Neural cell (in vitro differentiated cells): Measurements from ENCODE around the gene S100A13. TPM values are rescaled to one million over a fixed set of nuclear protein-coding genes. Genes with fewer than 3 reads are reported as not detected.
"Not testable (repeated sequence)": the region's sequence is repeated elsewhere in the genome, so short reads cannot be mapped to it uniquely, and the experiment has no call there.

Experiments
- H2AFZ ChIP-seq: fragments of 200-600, 300-800 bp; sonication (generic), shearing (Covaris generic); 2 replicates; pipeline ENCODE4 v1.6.0; 2014; ENCODE audit warnings: low read depth, mild to moderate bottlenecking, antibody characterized with exemption, low read length, moderate library complexity
- H3F3A ChIP-seq: fragments of 200-600 bp; shearing (Covaris generic); 2 replicates; pipeline ENCODE4 v1.6.1; 2016; ENCODE audit warnings: mild to moderate bottlenecking, moderate library complexity, mixed read lengths, antibody characterized with exemption, low read length; ENCODE audit not compliant: insufficient read depth, poor library complexity, severe bottlenecking
- H3K27ac ChIP-seq: fragments of 200-600, 300-800 bp; sonication (generic), shearing (Covaris generic); 2 replicates; pipeline ENCODE4 v1.5.1; 2014; ENCODE audit warnings: mild to moderate bottlenecking, low read length, moderate library complexity
- H3K27me3 ChIP-seq: fragments of 300-800, 200-600 bp; sonication (generic), shearing (Covaris generic); 2 replicates; pipeline ENCODE4 v1.6.0; 2014; ENCODE audit warnings: mild to moderate bottlenecking, low read depth, low read length, moderate library complexity; ENCODE audit not compliant: insufficient read depth
- H3K36me3 ChIP-seq: fragments of 300-800, 200-600 bp; sonication (generic), shearing (Covaris generic); 2 replicates; pipeline ENCODE4 v1.5.1; 2014; ENCODE audit warnings: mild to moderate bottlenecking, antibody characterized with exemption, low read length, moderate library complexity; ENCODE audit not compliant: insufficient read depth
- H3K4me2 ChIP-seq: fragments of 300-800, 200-600 bp; sonication (generic), shearing (Covaris generic); 2 replicates; pipeline ENCODE4 v1.6.0; 2014; ENCODE audit warnings: mild to moderate bottlenecking, low read length
- H3K4me3 ChIP-seq: fragments of 300-800, 200-600 bp; sonication (generic), shearing (Covaris generic); 2 replicates; pipeline ENCODE4 v1.5.1; 2014; ENCODE audit warnings: mild to moderate bottlenecking, low read length, moderate library complexity
- H3K79me2 ChIP-seq: fragments of 200-600 bp; shearing (Covaris generic); replicated peaks from 2 replicates; pipeline ENCODE4 v1.6.0; 2014; ENCODE audit warnings: mild to moderate bottlenecking, low read length, moderate library complexity; ENCODE audit not compliant: insufficient read depth
- H3K9ac ChIP-seq: fragments of 300-800, 200-600 bp; sonication (generic), shearing (Covaris generic); 2 replicates; pipeline ENCODE4 v1.6.1; 2016; ENCODE audit warnings: mild to moderate bottlenecking, low read length, mixed read lengths
- H3K9me2 ChIP-seq: fragments of 200-600 bp; shearing (Covaris generic); 2 replicates; pipeline ENCODE4 v1.6.1; 2016; ENCODE audit warnings: mild to moderate bottlenecking, low read length, mixed read lengths; ENCODE audit not compliant: insufficient read depth
- H3K9me3 ChIP-seq: fragments of 200-600, 300-800 bp; sonication (generic), shearing (Covaris generic); 2 replicates; pipeline ENCODE4 v1.6.1; 2016; ENCODE audit warnings: mild to moderate bottlenecking, mixed run types, low read length, moderate library complexity, mixed read lengths
- H4K20me1 ChIP-seq: fragments of 200-600 bp; shearing (Covaris generic); 2 replicates; pipeline ENCODE4 v1.6.1; 2016; ENCODE audit warnings: mild to moderate bottlenecking, mixed run types; ENCODE audit not compliant: insufficient read depth
- CTCF ChIP-seq: fragments of 450-650 bp; IDR thresholded peaks from 2 replicates; pipeline ENCODE4 v1.5.1; 2014; ENCODE audit warnings: antibody characterized with exemption, mild to moderate bottlenecking, moderate library complexity; ENCODE audit not compliant: poor library complexity, severe bottlenecking
- EP300 ChIP-seq: fragments of 450-650 bp; conservative IDR thresholded peaks from 2 replicates; pipeline ENCODE4 v1.6.1; 2014; ENCODE audit warnings: antibody characterized with exemption, mild to moderate bottlenecking, moderate library complexity; ENCODE audit not compliant: poor library complexity, severe bottlenecking
- EZH2 ChIP-seq: fragments of 200-600, 300-800 bp; shearing (Covaris generic), sonication (generic); IDR thresholded peaks from 2 replicates; pipeline ENCODE4 v1.6.1; 2014; ENCODE audit warnings: antibody characterized with exemption, low read length, borderline replicate concordance, mild to moderate bottlenecking; ENCODE audit not compliant: insufficient read depth, poor library complexity, severe bottlenecking
- MXI1 ChIP-seq: fragments of 450-650 bp; conservative IDR thresholded peaks from 2 replicates; pipeline ENCODE4 v1.6.1; 2014; ENCODE audit warnings: antibody characterized with exemption, mild to moderate bottlenecking; ENCODE audit not compliant: poor library complexity, severe bottlenecking
- POLR2AphosphoS5 ChIP-seq: IDR thresholded peaks from 2 replicates; pipeline ENCODE4 v1.6.1; 2012
- RAD21 ChIP-seq: fragments of 450-650 bp; conservative IDR thresholded peaks from 2 replicates; pipeline ENCODE4 v1.6.1; 2014; ENCODE audit warnings: antibody characterized with exemption, mild to moderate bottlenecking, moderate library complexity
- REST ChIP-seq: IDR thresholded peaks from 2 replicates; pipeline ENCODE4 v1.6.1; 2012; ENCODE audit warnings: borderline replicate concordance
- SMC3 ChIP-seq: fragments of 450-650 bp; conservative IDR thresholded peaks from 2 replicates; pipeline ENCODE4 v1.6.1; 2014; ENCODE audit warnings: antibody characterized with exemption, mild to moderate bottlenecking, moderate library complexity; ENCODE audit not compliant: poor library complexity
- TAF1 ChIP-seq: IDR thresholded peaks from 2 replicates; pipeline ENCODE4 v1.6.1; 2012; ENCODE audit warnings: low read depth
- polyA plus RNA-seq: library from polyadenylated mRNA; depleted of rRNA; stranded (reverse); fragments of >200 nt; gene quantifications from 2 replicates; pipeline ENCODE4 v1.2.3, GENCODE V29; 2014

S100A13 gene
- polyA plus RNA-seq, 1 donor from 2014 or later, result 2.1 TPM

- H3K36me3 ChIP-seq, result no peaks in the 10 kb centered on the region
- no peaks in the 10 kb centered on the region for H3K9me2 ChIP-seq
- H3K27me3 ChIP-seq, result no peaks in the 10 kb centered on the region
- H4K20me1 ChIP-seq, result no peaks in the 10 kb centered on the region
- no peaks in the 10 kb centered on the region for H3F3A ChIP-seq
- H3K27ac ChIP-seq, result no peak overlapping the region
- H3K9ac ChIP-seq, result no peak overlapping the region
- no peak overlapping the region for H3K4me2 ChIP-seq
- H2AFZ ChIP-seq, result no peak overlapping the region
- TF ChIP-seq POLR2AphosphoS5 (no peak), CTCF (no peak), REST (no peak), EZH2 (no peak), TAF1 (no peak), SMC3 (no peak), MXI1 (no peak), EP300 (no peak), RAD21 (no peak)
- no peaks in the 10 kb centered on the region for H3K79me2 ChIP-seq
- no peak overlapping the region for H3K4me3 ChIP-seq
- H3K9me3 ChIP-seq, result no peaks in the 10 kb centered on the region
These were observed 49.7 kb downstream of the S100A13 start for GRCh38 chr1:153577624-153578051.

GRCh38 chr1:153577138-153577537 lies 50.2 kb downstream of the S100A13 start:
- TF ChIP-seq REST, result no peak
- TF ChIP-seq EZH2, result no peak
- no peak for TF ChIP-seq TAF1
- TF ChIP-seq SMC3, result no peak
- TF ChIP-seq RAD21, result no peak
- TF ChIP-seq CTCF, result no peak
- no peak for TF ChIP-seq EP300
- no peak for TF ChIP-seq POLR2AphosphoS5
- TF ChIP-seq MXI1, result no peak
- no peak overlapping the region for H2AFZ ChIP-seq

GRCh38 chr1:153575497-153575896 lies 51.8 kb downstream of the S100A13 start:
- H3K79me2 ChIP-seq, H3K9me2 ChIP-seq, H3K4me2 ChIP-seq, H3K27ac ChIP-seq, H3K9ac ChIP-seq, H3K9me3 ChIP-seq, H4K20me1 ChIP-seq, H3F3A ChIP-seq, H2AFZ ChIP-seq, H3K4me3 ChIP-seq, H3K36me3 ChIP-seq, H3K27me3 ChIP-seq: not testable (repeated sequence)

More at GRCh38 chr1:153577138-153577537, 50.2 kb downstream of the S100A13 start:
- Histone ChIP-seq H3K9me2 (no peaks in the 10 kb centered on the region), H3K4me2 (no peak overlapping the region), H3K27me3 (no peaks in the 10 kb centered on the region), H4K20me1 (no peaks in the 10 kb centered on the region), H3K27ac (no peak overlapping the region), H3F3A (no peaks in the 10 kb centered on the region), H3K9ac (no peak overlapping the region), H3K4me3 (no peak overlapping the region), H3K79me2 (no peaks in the 10 kb centered on the region), H3K36me3 (no peaks in the 10 kb centered on the region), H3K9me3 (no peaks in the 10 kb centered on the region)
